MG63 (cell line): Measurements from ENCODE around the gene LIN37. TPM values are rescaled to one million over a fixed set of nuclear protein-coding genes. Genes with fewer than 3 reads are reported as not detected.

Source experiments
- DNase-seq: peaks from one replicate; pipeline ENCODE4 v3.0.0-alpha.2; 2020
- H3K27me3 ChIP-seq: fragments of 250-450 bp; sonication (Bioruptor Pico); 2 replicates; pipeline ENCODE4 v1.5.1; 2020; ENCODE audit warnings: mild to moderate bottlenecking, moderate library complexity
- H3K36me3 ChIP-seq: fragments of 250-450 bp; sonication (Bioruptor Pico); 2 replicates; pipeline ENCODE4 v1.5.1; 2020; ENCODE audit warnings: mild to moderate bottlenecking, moderate library complexity
- H3K4me3 ChIP-seq: fragments of 250-450 bp; sonication (Bioruptor Pico); 2 replicates; pipeline ENCODE4 v1.5.1; 2020; ENCODE audit warnings: mild to moderate bottlenecking, moderate library complexity
- H3K9me3 ChIP-seq: fragments of 250-450 bp; sonication (Bioruptor Pico); 2 replicates; pipeline ENCODE4 v1.5.1; 2020; ENCODE audit warnings: mild to moderate bottlenecking, moderate library complexity
- total RNA-seq: library from RNA; depleted of rRNA; stranded (reverse); fragments of >200 nt; shearing (Covaris generic); gene quantifications from 2 replicates; pipeline ENCODE4 v1.2.3, GENCODE V29; 2014; ENCODE audit warnings: low replicate concordance

LIN37 gene
- total RNA-seq, 1 experiment from 2014 or later = 4.1 TPM

DNA sequence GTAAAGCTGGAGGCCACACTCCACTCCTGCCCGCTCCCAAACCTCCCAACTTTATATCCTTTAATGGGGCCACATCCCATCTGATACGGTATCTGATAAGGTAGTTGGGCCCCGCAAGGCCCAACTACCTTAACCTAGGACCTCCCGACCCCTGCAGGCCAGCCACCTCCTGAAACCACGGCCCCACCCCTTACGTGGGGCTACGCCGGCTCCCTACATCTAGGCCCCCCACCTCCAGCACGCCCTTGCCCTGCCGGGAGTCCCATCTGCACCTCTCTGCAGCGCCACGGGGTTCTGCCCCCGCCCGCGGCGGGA is 8.3 kb upstream of the LIN37 start:
- DNase-seq = no peak
- no peaks in the 10 kb centered on the region for H3K9me3 ChIP-seq
- H3K27me3 ChIP-seq = no peaks in the 10 kb centered on the region
- H3K4me3 ChIP-seq = peak overlapping the region; percentile 62
- peaks cover 41% of the 10 kb centered on the region for H3K36me3 ChIP-seq

DNA sequence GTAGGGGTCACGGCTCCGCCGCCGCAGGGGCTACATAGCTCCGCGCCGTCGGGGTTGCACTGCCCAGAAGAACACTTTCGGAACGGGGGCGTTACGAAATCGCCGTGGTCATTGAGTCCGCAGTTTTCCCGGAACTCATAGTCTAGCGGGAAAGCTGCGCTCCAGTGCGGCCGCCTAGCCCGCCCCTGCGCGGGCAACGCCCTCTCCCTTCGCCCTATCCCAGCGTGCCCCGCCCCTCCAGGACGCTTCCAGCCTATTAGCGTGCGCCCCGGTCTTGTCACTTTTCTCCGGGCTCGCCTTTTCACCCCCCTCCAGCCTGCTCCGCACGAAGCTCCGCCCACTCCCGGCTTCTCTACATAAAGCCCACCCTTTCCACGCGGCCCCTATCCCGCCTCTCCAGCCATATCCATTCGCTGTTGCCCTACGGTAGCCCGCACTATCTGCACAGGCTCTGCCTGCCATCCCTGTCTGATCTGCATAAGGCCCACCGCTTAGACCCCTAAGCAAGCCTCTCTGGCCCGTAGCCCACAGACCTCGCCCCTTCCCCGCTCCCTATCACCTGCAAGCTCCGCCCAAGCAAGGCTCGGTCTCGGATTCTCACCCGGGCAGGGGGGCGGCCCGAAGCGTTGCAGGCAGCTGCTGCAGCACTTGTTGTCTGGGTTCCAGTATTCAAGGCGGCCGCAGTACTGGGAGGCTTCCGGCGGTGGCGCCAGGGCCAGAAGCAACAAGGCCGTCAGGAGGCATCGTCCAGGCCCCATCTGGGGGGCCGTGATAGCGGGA is 7.8 kb upstream of the LIN37 start:
- Histone ChIP-seq H3K27me3 (no peaks in the 10 kb centered on the region), H3K9me3 (no peaks in the 10 kb centered on the region), H3K36me3 (peaks cover 40% of the 10 kb centered on the region), H3K4me3 (peak overlapping the region; percentile 62)
- DNase-seq = peak; percentile 99

DNA sequence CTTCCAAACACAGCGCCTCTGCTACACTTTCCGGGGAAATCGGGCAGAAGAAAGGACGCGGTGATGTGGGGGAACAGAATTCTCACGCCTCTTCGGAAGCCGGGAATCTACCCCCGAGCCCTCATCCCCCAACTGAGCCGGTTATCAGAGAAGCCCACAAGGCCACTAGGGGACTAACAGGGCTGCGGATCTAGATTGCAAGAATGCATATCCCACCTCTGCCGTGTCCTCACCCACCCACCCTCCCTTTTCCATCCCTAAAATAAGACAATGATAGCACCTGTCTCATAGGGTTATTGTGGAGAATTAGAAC is 7.2 kb upstream of the LIN37 start:
- peaks cover 34% of the 10 kb centered on the region for H3K36me3 ChIP-seq
- no peaks in the 10 kb centered on the region for H3K9me3 ChIP-seq
- no peaks in the 10 kb centered on the region for H3K27me3 ChIP-seq
- no peak for DNase-seq
- peak overlapping the region; percentile 62 for H3K4me3 ChIP-seq

- peaks cover 23% of the 10 kb centered on the region for H3K36me3 ChIP-seq
- no peak for DNase-seq
- no peaks in the 10 kb centered on the region for H3K9me3 ChIP-seq
- H3K27me3 ChIP-seq = no peaks in the 10 kb centered on the region
- no peak within 1 kb of the TSS for H3K4me3 ChIP-seq
Observed at GRCh38 chr19:35742121-35742724, 6.2 kb upstream of the LIN37 start, which contains the start of gene IGFLR1. TSS of gene IGFLR1 (minus strand) at chr19:35742452. CDS start at chr19:35741180, 1,272 bp downstream.

DNA sequence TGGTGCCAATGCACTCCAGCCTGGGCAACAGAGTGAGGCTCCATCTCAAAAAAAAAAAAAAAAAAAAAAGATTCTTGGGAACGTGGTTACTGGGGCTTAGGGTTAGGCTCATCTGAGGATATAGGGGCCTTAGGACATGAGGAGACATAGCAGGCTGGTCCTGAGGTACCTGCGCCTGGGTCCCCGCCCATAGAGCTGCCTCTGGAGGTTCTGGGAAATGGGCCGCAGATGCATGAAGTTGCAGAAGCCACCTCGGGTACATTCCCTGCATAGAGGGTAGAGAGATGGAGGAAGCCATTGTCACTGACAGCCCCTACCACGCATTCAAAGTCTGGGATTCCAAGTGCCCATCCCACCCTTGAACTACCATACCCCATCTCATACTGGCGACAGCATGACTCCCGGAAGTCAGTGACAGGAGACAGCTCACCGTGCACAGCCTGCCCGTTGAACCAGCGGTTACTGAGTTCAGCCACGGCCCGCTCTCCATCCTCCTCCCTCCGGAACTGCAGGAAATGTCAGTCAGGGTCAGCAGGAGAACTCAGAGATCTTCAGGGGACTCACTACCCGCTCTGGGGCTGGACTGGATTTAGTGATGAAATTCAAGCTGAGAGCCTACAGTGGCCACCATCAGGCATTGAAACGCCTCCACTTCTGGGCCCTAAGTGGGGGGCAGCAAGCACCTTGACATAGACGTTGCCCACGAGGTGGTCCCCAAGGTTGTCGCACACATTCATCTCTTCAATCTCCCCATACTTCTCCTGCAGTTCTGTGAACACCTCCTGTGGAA is 4.5 kb upstream of the LIN37 start:
- H3K27me3 ChIP-seq = no peaks in the 10 kb centered on the region
- H3K9me3 ChIP-seq = no peaks in the 10 kb centered on the region
- DNase-seq = no peak
- H3K4me3 ChIP-seq = peak overlapping the region; percentile 87
- peaks cover 7% of the 10 kb centered on the region for H3K36me3 ChIP-seq

GRCh38 chr19:35744430-35745327 is 3.7 kb upstream of the LIN37 start:
- no peaks in the 10 kb centered on the region for H3K9me3 ChIP-seq
- peak overlapping the region; percentile 87 for H3K4me3 ChIP-seq
- H3K36me3 ChIP-seq = peaks cover 3% of the 10 kb centered on the region; the same call in 1 of the 2 replicates
- peak; percentile 96 for DNase-seq
- no peaks in the 10 kb centered on the region for H3K27me3 ChIP-seq

DNA sequence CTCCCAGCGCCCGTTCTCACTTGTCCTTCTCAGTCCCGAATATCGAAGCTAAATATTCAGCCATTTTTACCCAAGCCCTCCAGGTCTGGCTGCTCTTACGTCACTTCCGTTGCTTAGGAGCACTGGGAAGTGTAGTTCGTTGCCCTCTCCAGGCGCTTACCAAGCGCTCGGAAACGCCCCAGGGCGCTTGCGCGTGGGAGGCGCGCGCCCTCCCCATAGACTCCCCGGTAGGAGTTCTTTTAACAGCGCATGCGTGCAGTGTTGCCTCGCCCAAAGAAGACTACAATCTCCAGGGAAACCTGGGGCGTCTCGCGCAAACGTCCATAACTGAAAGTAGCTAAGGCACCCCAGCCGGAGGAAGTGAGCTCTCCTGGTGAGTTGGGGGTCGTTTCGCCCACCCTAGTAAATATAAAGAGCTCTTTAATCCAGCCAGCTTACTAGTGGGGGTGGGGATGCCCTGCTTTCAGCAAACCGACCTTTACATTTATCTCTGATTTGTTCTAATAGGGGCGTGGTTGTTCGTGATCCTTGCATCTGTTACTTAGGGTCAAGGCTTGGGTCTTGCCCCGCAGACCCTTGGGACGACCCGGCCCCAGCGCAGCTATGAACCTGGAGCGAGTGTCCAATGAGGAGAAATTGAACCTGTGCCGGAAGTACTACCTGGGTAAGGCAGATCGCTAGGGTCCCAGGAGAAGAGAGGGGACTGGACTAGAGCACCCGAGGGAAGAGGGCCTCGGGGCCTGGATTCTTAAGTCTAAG is 2.9 kb upstream of the LIN37 start, which contains the start of the genes PSENEN and U2AF1L4:
PSENEN (plus strand) TSS at position 324 of the 759 bp plus-strand sequence; CDS start at position 604, 280 bp downstream.
U2AF1L4 (minus strand) TSS at position 91 of the 759 bp plus-strand sequence; CDS start at position 64, 27 bp downstream.
- no peaks in the 10 kb centered on the region for H3K27me3 ChIP-seq
- DNase-seq = peak; percentile 98
- peak within 1 kb of the TSS; percentile 87 for H3K4me3 ChIP-seq
- no peaks in the 10 kb centered on the region for H3K9me3 ChIP-seq
- H3K36me3 ChIP-seq = peaks cover 3% of the 10 kb centered on the region; the same call in 1 of the 2 replicates

GRCh38 chr19:35746087-35746462 is 2.3 kb upstream of the LIN37 start:
- DNase-seq = no peak
- Histone ChIP-seq H3K27me3 (no peaks in the 10 kb centered on the region), H3K4me3 (peak overlapping the region; percentile 87), H3K36me3 (peaks cover 4% of the 10 kb centered on the region; the same call in 1 of the 2 replicates), H3K9me3 (no peaks in the 10 kb centered on the region)

DNA sequence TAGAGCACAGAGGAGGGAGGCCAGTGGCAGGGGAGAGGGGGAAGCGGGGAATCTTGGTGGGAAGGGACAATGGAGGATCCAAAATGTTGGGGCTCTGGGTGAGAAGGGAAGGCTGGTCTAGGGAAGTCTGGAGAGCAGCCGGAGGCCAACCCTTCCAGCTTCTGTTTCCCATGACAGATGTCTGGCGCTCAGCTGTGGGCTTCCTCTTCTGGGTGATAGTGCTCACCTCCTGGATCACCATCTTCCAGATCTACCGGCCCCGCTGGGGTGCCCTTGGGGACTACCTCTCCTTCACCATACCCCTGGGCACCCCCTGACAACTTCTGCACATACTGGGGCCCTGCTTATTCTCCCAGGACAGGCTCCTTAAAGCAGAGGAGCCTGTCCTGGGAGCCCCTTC is 1.8 kb upstream of the LIN37 start:
- no peak for DNase-seq
- Histone ChIP-seq H3K9me3 (no peaks in the 10 kb centered on the region), H3K36me3 (peaks cover 9% of the 10 kb centered on the region; the same call in 1 of the 2 replicates), H3K27me3 (no peaks in the 10 kb centered on the region), H3K4me3 (peak overlapping the region; percentile 87)

DNA sequence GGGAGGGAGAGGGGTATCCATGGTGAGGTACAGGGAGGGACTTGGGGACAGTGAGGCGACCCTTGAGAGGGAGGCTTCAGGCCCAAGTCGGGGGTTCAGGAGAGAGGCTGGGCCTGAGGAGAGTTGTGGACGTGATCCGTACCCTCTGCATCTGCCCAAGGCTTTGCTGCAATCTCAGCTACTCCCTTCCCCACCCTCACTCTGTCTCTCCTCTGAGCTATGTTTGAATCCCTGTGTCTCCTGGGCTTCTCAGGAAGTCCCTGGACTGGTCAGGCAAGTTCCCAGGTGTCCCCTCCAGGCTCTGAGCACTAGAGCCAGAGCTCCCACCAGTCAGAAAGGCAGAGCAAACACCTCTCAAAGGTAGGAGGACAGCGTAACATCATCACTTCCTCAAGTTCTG is 1.8 kb downstream of the LIN37 start:
- Histone ChIP-seq H3K27me3 (no peaks in the 10 kb centered on the region), H3K9me3 (no peaks in the 10 kb centered on the region), H3K36me3 (peaks cover 30% of the 10 kb centered on the region), H3K4me3 (no peak overlapping the region)
- no peak for DNase-seq

GRCh38 chr19:35751839-35752745 is 3.7 kb downstream of the LIN37 start:
- H3K4me3 ChIP-seq = no peak overlapping the region
- no peaks in the 10 kb centered on the region for H3K27me3 ChIP-seq
- DNase-seq = no peak
- no peaks in the 10 kb centered on the region for H3K9me3 ChIP-seq
- peaks cover 30% of the 10 kb centered on the region for H3K36me3 ChIP-seq

DNA sequence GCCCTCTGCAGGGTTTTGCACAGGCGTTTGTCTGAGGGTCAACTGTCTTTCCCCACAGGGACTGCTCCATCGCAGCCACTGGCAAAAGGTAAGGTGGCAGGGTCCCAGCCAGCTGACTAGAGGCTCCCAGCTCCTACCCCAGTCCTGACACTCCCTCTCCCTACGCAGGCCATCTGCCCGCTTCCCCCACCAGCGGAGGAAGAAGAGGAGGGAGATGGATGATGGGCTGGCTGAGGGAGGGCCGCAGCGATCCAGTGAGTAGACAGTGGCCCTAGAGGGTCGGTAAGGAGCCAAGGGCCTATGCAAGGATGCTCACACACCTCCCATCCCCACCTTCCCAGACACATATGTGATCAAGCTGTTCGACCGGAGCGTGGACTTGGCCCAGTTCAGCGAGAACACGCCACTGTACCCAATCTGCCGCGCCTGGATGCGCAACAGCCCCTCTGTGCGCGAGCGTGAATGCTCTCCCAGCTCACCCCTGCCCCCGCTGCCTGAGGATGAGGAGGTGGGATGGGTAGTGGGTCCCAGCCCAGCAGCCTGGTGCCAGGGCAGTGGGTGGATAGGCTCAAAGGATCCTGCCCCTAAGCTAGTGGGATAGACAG is 4.5 kb downstream of the LIN37 start:
- no peaks in the 10 kb centered on the region for H3K9me3 ChIP-seq
- no peak overlapping the region for H3K4me3 ChIP-seq
- DNase-seq = no peak
- no peaks in the 10 kb centered on the region for H3K27me3 ChIP-seq
- peaks cover 30% of the 10 kb centered on the region for H3K36me3 ChIP-seq

DNA sequence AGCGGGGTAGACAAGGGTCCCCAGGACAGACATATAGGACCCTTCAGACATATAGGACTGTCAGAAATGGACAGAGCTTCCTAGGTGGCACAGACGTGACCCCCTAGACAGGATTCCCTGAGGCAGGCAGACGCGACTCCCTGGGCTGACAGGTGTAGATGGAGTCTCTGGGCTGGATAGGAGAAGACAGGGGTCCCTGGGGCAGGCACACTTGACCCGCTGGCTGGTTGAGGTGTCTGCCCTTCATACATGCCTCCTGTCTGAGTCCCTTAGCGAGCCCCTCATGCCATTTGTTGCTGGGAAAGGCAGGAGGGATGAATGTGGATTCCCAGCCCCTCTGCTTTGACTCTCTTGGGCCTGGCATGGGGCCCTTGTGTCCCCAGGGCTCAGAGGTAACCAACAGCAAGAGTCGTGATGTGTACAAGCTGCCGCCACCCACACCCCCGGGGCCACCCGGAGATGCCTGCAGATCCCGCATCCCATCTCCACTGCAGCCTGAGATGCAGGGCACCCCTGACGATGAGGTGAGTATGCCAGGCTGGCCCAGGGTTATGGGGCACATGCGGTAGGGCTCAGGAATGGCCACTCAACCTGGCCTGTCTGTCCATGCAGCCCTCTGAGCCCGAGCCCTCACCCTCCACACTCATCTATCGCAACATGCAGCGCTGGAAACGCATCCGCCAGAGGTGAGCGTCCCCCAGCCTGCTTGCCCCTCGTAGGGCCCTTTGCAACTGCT is 5.4 kb downstream of the LIN37 start:
- Histone ChIP-seq H3K4me3 (no peak overlapping the region), H3K27me3 (no peaks in the 10 kb centered on the region), H3K36me3 (peaks cover 32% of the 10 kb centered on the region), H3K9me3 (no peaks in the 10 kb centered on the region)
- no peak for DNase-seq
